Measurements from ENCODE around the gene EIF2D.

Gene EIF2D

DNA sequence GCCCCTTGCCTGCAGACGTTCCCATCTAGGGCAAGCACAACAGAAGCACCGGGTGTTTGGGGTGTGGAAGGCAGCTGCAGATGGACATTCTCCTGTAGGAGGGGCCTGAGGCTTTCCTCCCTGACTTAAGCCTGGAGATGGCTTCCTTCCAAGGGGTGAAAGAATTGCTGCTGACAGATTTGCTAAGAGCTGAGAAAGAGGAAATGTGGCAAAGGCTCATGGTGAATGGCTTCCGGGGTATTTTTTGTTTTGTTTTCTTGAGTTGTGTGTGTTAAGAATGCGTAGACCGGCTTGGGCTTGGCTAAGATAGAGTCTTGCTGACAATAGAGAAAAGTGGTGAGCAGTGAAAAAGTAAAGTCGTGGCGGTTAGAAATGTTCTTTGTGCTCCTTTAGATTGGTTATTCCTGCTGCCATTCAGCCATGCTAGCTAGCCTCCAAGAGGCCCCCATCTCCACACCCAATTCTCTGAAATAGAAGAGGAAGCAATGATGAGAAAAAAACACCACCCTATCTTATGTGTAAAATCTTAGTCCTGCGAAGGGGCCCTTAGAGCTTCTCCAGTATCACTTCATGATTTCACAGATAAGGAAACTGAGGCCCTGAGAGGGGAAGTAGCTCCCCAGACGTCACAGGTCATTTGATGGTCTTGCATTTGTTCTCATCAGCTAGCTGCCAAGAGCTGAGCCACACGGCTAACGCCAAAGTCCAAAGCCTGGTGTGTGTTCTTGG is 36.9 kb downstream of the EIF2D start:
- ChIA-PET POLR2A (interaction anchor here (0.6 to 0.7 kb wide), 3 partner anchors 19 to 218 kb away, joined by 3 read pairs; no protein-coding TSS in a partner anchor), CTCF (interaction anchor here (1.0 to 15.2 kb wide), 9 partner anchors 9 to 96 kb away, joined by 3 to 191 read pairs (median 9); partner anchors contain the start of gene RASSF5)
- TF ChIP-seq, protein P1, sequence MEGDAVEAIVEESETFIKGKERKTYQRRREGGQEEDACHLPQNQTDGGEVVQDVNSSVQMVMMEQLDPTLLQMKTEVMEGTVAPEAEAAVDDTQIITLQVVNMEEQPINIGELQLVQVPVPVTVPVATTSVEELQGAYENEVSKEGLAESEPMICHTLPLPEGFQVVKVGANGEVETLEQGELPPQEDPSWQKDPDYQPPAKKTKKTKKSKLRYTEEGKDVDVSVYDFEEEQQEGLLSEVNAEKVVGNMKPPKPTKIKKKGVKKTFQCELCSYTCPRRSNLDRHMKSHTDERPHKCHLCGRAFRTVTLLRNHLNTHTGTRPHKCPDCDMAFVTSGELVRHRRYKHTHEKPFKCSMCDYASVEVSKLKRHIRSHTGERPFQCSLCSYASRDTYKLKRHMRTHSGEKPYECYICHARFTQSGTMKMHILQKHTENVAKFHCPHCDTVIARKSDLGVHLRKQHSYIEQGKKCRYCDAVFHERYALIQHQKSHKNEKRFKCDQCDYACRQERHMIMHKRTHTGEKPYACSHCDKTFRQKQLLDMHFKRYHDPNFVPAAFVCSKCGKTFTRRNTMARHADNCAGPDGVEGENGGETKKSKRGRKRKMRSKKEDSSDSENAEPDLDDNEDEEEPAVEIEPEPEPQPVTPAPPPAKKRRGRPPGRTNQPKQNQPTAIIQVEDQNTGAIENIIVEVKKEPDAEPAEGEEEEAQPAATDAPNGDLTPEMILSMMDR (IDR thresholded peaks at IDR 0.05; ENCODE audit: control extremely low read depth, extremely low read depth, low read depth, missing control alignments) = no peak
- DNase-seq (ENCODE audit: extremely low spot score) = no peak

DNA sequence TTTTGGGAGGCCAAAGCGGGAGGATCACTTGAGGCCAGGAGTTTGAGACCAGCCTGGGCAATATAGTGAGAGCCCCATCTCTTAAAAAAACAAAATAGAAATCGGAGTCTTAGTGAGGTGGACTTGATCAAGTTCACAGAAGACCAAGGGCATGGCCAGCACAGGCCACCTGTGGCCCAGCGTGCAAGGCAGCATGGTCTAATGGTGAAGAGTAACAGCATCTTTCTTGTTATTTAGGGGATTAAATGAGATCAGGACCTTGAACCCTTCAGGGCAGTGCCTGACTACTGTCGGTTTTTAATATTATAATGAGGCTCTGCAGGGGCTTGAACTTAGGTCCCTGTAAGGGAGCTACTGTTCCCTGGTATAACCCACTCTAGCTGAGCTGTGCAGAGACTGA is 38.5 kb downstream of the EIF2D start:
- POLR2A ChIA-PET = no interaction called here
- CTCF ChIA-PET = interaction anchor here (4.0 to 15.2 kb wide), 3 partner anchors 10 to 28 kb away, joined by 19 to 191 read pairs (median 187); no protein-coding TSS in a partner anchor
- TF ChIP-seq, protein P1 (IDR thresholded peaks at IDR 0.05; ENCODE audit: control extremely low read depth, extremely low read depth, low read depth, missing control alignments) = no peak
- no peak for DNase-seq (ENCODE audit: extremely low spot score)

DNA sequence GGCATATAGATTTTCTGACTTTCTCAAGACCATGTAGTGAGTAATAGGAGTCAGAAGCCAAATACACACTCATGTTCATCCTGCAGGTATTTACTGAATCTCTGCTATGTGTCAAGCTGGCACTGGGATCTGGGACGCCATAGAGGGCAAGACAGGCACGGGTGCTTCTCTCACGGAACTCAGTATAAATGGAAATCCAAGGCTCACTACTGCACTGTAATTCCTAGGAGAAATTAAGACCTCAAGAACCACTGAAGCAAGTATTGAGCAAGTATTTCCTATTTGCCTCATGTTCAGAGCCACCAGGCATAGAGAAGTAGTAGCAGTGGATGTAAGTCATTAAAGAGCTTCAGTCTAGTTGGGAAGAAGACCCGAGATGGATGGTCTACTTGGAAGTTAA is 38.9 kb downstream of the EIF2D start:
- TF ChIP-seq, protein P1 (IDR thresholded peaks at IDR 0.05; ENCODE audit: control extremely low read depth, extremely low read depth, low read depth, missing control alignments) = no peak
- POLR2A ChIA-PET = no interaction called here
- no peak for DNase-seq (ENCODE audit: extremely low spot score)
- CTCF ChIA-PET = interaction anchor here (4.0 to 15.2 kb wide), 3 partner anchors 10 to 27 kb away, joined by 19 to 191 read pairs (median 187); no protein-coding TSS in a partner anchor

DNA sequence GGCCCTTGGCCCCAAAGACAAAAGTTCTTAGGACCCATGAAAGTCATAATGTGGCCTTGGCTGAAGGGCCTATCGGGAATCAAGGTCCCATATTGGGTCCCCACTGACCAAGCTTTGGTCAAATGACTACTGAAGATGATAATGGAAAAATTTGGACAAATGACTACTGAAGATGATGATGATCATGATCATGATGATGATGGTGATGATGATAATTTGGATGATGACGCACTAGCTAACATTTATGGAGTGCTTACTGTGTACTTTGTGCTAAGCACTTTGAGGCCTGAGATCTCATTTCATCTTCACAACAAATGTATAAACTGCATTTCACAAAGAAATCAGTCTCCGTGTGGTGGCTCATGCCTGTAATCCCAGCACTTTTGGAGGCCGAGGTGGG is 39.4 kb downstream of the EIF2D start:
- CTCF ChIA-PET = interaction anchor here (1.2 to 15.2 kb wide), 4 partner anchors 9 to 27 kb away, joined by 3 to 191 read pairs (median 103); no protein-coding TSS in a partner anchor
- TF ChIP-seq, protein P1 (IDR thresholded peaks at IDR 0.05; ENCODE audit: control extremely low read depth, extremely low read depth, low read depth, missing control alignments) = no peak
- DNase-seq (ENCODE audit: extremely low spot score) = no peak
- POLR2A ChIA-PET = no interaction called here

DNA sequence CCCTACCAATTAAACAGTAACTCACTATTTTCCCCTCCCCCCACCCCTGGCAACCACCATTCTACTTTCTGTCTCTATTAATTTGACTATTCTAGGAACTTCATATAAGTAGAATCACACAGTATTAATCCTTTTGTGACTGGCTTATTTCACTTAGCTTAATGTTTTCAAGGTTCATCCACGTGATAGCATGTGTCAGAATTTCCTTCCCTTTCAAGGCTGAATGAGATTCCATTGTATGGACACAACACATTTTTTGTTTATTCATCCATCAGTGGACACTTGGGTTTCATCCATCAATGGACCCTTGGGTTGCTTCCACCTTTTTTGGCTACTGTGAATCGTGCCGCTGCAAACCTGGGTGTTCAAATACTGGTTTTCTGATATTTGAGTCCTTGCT is 41.7 kb downstream of the EIF2D start:
- POLR2A ChIA-PET = no interaction called here
- CTCF ChIA-PET = interaction anchor here (0.7 to 21.1 kb wide), 2 partner anchors 19 to 28 kb away, joined by 3 to 290 read pairs; no protein-coding TSS in a partner anchor
- no peak for DNase-seq (ENCODE audit: extremely low spot score)
- TF ChIP-seq, protein P1 (IDR thresholded peaks at IDR 0.05; ENCODE audit: control extremely low read depth, extremely low read depth, low read depth, missing control alignments) = no peak

DNA sequence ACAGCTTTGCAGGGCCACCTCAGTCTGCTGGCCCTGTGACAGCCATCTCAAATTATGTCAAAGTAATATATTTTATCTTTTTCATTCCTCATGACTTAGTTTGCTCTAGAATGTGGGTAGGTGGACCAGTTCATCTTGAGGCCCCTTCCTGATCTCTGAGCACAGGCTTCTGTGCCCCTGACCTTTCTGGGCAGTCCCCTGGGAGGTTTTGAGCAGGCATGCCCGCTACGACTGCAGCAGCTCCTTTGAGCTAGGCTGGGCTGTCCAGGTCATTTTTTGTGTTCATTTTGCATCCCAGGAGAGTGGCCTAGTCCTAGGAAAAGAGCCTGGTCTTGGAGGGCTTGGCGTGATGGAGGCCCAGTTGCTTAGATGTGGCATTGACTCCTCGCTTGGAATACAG is 42.7 kb downstream of the EIF2D start:
- TF ChIP-seq, protein P1 (IDR thresholded peaks at IDR 0.05; ENCODE audit: control extremely low read depth, extremely low read depth, low read depth, missing control alignments) = no peak
- no peak for DNase-seq (ENCODE audit: extremely low spot score)
- POLR2A ChIA-PET = no interaction called here
- CTCF ChIA-PET = interaction anchor here (1.0 to 21.1 kb wide), 7 partner anchors 8 to 90 kb away, joined by 3 to 290 read pairs (median 8); partner anchors contain the start of gene EIF2D

Measured in GM10248 (cell line).